Right ventricle myocardium superior (tissue), 1 donor: ENCODE data around the gene GRAMD1C. TPM values are rescaled to one million over a fixed set of nuclear protein-coding genes. Genes with fewer than 3 reads are reported as not detected.
"Not testable (repeated sequence)": the region's sequence is repeated elsewhere in the genome, so short reads cannot be mapped to it uniquely, and the experiment has no call there.

Experiments
- ATAC-seq: fragments of 200-7000 bp; cut with Tn5 transposase; one replicate; pipeline ENCODE4 v1.9.1; 2020; ENCODE audit warnings: mild to moderate bottlenecking; ENCODE audit not compliant: poor library complexity
- DNase-seq: peaks from one replicate; pipeline ENCODE4 v3.0.0-alpha.2; 2020
- intact Hi-C: fragments of 100-400 bp; cut with DNase I; formaldehyde crosslinking; loops from one replicate; pipeline ENCODE4 v1.11.2; 2022
- total RNA-seq: library from RNA; stranded (reverse); fragmentation: NEBNext Ultra II Directional; extraction: Animal tissue kit (Norgen Biotek cat#: 25700); gene quantifications from one replicate; pipeline ENCODE4 v1.2.1, GENCODE V29; 2021
- donor health status: DM: no; HTN: yes; CAD: no; lungs with severe emphysema.

The GRAMD1C gene
- total RNA-seq, 1 donor from 2014 or later, result 1.1 TPM

DNA sequence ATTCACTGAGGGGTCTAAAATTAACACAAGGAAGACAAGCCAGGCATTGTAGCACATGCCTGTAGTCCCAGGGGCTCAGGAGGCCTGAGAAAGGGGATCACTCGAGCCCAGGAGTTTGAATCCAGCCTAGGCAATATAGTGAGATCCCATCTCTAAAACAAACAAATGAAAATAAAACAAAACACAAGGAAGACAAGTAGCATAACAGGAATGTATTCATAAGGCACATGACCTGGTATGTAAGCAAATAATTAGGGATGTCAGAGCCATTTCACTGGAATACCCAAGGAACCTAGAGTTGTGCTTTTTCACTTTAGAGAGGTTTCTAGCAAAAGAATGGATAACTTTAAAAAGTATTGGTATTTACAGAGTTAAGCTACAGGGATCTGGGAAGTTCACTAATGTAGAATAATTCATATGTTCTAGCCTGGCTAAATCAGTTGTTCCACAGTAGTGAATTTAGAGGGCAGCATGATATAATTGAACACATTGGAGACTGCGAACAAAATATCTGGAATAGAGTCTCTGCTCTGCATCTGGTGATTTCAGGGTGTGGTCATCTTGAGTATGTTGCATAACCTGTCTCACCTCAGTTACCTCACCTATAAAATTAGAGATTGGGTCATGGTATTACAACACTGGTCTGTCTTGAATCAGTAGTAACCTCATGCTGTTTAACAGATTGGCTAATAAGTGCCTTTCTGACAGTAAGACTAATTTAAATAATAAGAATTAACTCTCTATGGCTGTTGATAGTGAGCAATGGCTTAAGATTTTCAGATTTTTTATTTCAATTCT, 9.3 kb downstream of the GRAMD1C start:
- ATAC-seq (no peak), DNase-seq (no peak)
- intact Hi-C loops, result loop anchor here (10.0 kb wide), 1 partner anchor 1967 kb away; no protein-coding TSS in a partner anchor

DNA sequence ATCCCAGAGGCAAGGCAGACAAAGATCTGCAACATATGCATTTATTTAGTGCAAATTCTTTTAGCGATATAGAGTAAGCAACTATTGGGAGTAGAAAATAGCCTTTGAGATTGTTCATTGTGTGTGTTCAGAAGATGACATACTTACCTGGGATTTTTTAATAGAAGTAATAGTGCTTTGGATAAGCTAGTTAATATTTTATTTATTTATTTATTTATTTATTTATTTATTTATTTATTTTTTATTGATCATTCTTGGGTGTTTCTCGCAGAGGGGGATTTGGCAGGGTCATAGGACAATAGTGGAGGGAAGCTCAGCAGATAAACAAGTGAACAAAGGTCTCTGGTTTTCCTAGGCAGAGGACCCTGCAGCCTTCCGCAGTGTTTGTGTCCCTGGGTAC, 10.5 kb downstream of the GRAMD1C start:
- intact Hi-C loops, result loop anchor here (10.0 kb wide), 1 partner anchor 1966 kb away; no protein-coding TSS in a partner anchor
- ATAC-seq, DNase-seq: not testable (repeated sequence)

DNA sequence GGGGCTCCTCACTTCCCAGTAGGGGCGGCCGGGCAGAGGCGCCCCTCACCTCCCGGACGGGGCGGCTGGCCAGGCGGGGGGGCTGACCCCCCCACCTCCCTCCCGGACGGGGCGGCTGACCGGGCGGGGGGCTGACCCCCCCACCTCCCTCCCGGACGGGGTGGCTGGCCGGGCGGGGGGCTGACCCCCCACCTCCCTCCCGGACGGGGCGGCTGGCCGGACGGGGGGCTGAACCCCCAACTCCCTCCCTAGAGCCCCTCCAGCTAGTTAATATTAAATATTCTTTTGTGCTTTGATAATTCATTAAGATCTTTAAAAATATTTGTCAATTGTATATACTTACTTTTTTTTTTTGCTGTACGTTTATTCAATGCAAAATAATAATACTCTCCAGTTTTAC, 11.3 kb downstream of the GRAMD1C start:
- ATAC-seq, result not testable (repeated sequence)
- intact Hi-C loops, result loop anchor here (10.0 kb wide), 1 partner anchor 1965 kb away; no protein-coding TSS in a partner anchor

DNA sequence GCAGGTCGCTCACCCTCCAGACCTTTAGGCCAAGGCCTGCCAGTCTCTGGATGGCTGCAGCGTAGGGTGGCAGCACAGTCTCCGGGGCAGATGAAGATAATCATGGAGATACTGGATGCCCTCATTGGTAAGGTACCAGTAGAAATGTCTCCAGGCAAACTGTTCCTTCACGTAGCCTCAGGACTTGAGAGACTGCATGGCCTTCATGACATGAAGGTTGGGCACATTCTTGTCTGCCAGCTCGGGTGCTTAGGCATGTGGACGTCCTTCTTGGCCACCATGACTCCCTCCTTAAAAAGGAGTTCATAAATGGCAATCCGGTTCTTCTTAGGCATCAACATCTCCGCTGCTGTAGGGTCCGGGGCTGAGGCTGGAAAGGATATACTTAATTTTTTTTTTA, 11.8 kb downstream of the GRAMD1C start:
- ATAC-seq, intact Hi-C loops, DNase-seq: not testable (repeated sequence)

More for the DNA sequence above, 11.3 kb downstream of the GRAMD1C start:
- not testable (repeated sequence) for DNase-seq

DNA sequence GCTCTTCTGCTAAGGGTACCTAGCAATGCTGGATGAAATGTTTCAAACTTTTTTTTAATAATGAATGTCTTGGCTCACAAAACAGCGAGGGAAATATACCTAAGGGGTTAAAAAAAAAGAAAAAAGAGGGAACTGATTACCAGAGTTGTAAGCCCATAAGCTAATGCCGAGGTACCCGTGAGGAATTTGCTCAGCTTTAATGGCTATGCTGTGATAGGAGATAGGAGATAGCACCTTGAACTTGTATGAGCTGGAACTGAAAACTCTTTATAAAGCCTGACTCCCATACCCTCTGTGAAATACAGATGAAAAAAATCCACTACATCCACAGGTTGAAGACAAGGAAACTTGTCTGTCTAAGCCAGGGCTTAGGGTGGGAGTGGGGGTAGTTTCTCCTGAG, 13.9 kb downstream of the GRAMD1C start:
- no peak for DNase-seq
- intact Hi-C loops, result no loop called here
- ATAC-seq, result no peak

DNA sequence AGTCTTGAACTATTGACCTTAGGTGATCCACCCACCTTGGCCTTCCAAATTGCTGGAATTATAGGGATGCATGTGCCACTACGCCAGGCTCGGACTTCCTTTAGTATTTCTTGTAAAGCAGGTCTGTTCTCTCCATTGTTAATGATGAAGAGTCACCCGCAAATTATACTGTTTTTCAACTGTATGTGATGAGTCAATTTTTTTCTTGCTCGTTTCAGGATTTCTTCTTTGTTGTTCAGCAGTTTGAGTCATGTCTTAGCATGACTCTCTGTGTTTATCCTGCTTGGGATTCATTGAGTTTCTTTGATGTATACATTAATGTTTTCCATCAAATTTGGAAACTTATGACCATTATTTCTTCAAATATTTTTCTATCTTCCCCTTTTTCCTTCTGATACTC, 28.9 kb downstream of the GRAMD1C start:
- ATAC-seq (no peak), DNase-seq (no peak)
- intact Hi-C loops, result no loop called here

DNA sequence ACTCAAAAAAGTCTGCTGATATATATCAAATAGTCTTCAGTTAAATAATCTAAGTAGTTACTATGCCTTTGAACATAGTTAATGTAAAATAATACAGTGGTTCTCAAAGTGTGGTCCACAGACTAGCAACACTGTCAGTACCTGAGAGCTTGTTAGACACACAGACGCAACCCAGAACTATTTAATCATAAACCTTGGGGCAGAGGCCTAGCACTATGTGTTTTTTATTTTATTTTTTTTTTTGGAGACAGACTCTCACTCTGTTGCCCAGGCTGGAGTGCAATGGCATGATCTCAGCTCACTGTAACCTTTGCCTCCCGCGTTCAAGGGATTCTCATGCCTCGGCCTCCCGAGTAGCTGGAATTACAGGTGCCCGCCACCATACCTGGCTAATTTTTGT, 34.7 kb downstream of the GRAMD1C start:
- intact Hi-C loops, result no loop called here
- ATAC-seq, result no peak
- DNase-seq, result no peak

DNA sequence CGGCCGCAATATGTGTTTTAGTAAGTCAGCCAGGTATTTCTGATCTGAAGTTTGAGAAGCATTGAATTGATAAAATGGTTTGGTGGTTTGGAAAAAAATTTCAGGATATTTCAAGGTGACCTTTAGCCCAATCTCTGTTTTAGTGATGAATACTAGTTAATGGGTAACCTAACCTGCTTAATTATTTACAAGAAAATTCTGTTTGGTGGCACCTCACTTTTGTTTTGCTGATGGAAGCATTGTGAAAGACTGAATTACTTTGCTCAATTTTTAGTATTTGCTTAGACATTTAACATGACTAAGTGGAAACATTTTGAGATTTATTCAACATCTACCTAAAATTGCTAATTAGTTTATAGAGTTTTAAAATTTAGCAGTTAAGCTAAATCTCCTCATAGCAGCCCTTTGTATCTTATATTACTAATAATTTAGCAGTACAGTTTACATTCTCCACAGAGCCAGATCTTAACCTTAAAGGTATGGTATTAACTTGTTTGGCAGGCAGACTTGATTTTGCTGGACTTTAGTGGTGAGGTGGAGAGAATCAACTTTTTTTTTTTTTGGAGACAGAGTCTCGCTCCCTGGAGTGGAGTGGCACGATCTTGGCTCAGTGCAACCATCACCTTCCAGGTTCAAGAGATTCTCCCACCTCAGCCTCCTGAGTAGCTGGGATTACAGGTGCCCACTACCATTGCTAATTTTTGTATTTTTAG, 35.4 kb downstream of the GRAMD1C start:
- ATAC-seq (no peak), DNase-seq (no peak)
- intact Hi-C loops, result no loop called here

DNA sequence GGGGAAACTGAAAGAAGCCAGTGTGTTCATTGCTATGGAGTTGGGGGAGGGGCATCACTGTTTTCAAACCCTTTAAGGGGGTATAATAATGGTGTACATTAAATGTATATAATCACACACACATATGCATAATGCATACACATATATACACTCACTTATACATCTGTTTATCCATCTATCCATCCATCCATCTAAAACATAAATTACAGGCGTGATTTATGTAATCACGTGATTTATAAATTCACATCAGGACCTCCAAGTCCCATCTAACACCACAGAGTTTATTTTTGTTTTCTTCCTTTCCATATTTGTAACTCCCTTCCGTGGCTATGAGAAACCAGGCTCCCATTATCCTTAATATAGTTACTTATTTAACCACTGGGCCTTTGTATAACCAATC, 39.8 kb downstream of the GRAMD1C start:
- intact Hi-C loops, result no loop called here
- DNase-seq (no peak), ATAC-seq (no peak)

DNA sequence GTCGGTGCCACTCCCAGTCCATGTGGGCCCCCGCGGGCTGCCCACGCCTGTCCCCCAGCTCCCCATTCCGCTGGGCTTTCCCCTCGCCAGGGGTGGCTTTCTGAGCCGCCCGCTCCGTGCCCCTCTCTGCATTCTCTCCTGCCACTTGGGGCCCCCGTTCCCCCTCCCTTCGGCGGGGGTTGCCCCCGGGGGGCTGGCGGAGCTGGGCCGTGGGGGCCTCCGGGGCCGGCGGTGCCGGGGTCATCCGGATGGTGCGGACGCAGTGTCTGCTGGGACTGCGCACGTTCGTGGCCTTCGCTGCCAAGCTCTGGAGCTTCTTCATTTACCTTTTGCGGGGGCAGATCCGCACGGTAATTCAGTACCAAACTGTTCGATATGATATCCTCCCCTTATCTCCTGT, 46.5 kb downstream of the GRAMD1C start:
- intact Hi-C loops, result no loop called here
- DNase-seq (no peak), ATAC-seq (no peak)

DNA sequence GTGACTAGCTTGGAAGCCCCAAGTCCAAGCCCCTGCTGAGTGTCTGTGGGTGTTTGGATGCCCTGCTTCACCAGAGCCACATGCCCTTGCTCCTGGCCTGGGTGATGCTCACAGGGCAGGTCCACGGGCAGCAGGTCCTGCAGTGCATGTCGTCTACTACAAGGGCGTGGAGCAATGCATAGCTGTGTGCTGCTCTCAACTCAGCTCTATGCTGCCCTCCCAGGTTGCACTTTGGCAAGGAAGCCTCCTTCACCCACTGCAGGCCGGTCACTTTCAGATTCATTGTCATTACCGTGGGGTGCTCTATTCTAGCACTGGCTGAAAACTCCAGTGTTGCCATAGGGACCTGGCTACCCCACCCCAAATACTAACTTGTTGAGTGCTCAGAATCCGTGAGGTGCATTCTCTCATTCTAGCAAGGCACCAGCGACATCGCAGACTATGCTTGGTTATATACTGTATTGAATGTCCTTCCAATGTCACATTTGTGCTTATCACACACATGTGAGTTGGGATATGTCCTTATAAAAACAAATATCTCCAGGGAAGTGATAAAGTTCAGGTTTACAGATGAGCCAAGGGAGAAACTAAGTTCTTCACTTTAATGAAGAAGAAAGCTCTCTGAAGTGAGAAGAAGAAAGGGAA, 51.8 kb downstream of the GRAMD1C start:
- ATAC-seq (no peak), DNase-seq (no peak)
- intact Hi-C loops, result no loop called here

DNA sequence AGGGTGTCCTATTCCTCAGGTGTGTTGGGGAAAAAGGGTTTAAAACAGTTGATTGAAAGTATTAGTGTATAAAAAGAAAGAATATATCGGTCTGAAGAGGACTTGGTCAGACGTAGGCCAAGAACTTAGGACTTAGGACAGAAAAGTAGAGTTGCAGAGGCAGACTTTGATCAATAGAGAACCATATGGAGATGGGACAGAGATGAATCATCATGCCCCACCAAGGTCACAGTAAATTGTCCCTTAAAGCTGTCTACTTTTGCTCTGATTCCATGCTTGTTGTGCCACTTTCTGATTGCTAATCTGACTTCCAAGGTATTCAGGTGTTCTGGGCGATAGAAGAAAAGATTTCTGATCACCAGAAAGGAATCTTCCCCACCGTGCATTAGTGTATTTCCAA, 56.3 kb downstream of the GRAMD1C start:
- intact Hi-C loops, result no loop called here
- no peak for ATAC-seq
- DNase-seq, result no peak

DNA sequence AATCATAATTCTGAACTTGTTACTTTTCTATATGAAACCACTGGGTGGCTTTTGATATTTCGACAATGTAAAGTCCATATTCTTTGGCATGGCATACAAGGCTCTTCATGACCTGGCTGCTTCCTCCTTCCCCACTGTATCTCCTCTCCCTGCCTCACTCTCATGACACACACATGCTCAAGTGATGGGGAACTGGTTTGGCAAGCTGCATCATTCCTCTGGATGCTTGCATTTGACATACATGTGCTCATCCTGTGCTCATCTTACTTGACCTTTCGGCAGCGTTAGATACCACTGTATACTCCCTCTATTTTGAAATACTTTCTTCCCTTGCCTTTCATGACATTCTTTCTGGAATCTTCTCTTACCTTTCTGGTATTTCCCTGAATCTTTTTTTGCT, 57.4 kb downstream of the GRAMD1C start:
- DNase-seq (no peak), ATAC-seq (no peak)
- intact Hi-C loops, result no loop called here

DNA sequence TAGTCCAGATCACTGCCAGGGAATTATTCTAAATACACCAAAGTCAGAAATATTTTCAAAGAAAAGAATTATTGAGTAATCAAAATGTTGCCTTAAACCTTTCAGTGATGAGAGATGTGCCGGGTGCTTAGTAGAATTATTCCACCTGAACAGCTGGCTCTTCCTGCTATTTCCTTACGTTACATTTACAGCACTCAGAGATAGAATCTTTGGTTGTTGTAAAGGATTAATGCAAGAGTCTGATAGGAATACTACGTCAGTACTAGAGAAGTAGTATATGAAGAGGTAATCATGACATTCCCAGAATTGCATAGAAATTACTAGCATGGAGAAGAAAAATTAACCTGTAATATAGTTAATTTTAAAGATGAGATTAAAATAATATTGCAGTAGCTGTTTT, 58.3 kb downstream of the GRAMD1C start:
- ATAC-seq (no peak), DNase-seq (no peak)
- intact Hi-C loops, result no loop called here

DNA sequence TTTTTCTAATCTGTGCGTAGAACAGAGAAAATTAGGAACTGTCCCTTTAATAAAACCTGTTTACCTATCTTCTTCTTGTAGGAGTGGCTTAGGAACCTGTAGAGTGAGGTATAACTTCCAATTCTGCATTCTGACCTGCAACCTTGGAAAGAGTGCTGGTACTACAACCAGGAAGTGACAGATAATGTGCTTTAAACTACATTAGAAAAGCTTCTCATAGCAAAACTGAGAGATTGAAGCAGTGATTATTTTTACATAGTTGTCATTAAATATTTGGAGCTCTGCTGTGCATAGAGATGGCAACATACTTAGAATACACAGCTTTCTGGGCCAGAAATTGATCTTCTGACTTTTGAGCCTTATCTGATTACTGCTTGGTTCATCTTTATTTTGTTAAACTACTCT, 58.8 kb downstream of the GRAMD1C start:
- DNase-seq, result no peak
- intact Hi-C loops, result no loop called here
- no peak for ATAC-seq

DNA sequence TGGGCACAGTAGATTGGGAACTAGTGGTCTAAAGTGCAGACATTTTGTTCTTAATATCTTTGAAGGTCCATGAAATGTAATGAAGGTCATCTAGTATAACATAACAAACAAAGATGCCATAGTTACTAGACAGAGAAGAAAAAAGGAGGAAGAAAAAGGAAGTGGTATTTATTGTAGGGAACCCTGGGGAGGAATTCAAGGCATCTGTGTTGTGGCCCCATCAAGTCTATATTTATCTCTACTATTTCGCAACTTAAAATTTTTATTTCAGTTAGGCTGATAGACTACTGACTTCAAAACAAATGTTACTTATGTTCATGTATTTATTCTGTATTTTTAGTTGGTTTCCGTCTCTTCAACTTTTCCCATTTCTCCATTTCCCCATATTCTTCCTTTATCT, 60.3 kb downstream of the GRAMD1C start:
- intact Hi-C loops, result no loop called here
- no peak for ATAC-seq
- DNase-seq, result no peak

DNA sequence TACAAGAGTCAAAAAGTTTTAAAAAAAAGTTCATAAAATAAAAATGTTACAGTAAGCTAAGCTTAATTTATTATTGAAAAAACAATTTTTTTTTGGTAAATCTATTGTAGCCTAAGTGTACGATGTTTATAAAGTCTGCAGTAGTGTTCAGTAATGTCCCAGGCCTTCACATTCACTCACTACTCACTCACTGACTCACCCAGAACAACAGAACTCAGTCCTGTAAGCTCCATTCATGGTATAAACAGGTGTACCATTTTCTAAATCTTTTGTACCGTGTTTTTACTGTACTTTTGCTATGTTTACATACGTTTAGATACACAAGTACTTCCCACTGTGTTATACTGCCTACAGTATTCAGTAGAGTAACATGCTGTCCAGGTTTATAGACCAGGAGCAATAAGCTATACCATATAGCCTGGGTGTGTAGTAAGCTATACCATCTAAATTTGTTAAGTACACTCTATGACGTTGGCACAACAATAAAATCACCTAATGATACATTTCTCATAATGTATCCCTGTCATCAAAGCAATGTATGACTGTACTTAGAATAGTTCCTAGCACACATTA, 68.1 kb downstream of the GRAMD1C start:
- intact Hi-C loops, result no loop called here
- DNase-seq (no peak), ATAC-seq (no peak)

DNA sequence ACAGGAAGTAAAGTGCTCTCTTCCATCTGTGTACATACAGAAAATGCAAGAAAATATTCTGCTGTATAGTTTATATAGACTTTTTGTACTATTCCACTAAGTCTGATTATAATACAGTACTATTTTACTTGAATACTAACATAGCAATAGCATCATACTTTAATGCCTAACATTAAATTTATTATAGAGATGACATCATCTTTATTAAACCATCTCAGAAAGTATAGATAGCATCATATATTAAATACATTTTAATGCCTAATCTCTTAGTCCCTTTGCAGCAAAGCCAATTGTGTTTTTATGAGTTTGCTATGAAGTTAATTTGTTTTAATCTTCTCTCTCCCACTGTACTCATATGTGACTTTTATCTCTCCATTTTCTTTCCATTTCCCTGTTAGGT, 69.5 kb downstream of the GRAMD1C start:
- ATAC-seq, result no peak

DNA sequence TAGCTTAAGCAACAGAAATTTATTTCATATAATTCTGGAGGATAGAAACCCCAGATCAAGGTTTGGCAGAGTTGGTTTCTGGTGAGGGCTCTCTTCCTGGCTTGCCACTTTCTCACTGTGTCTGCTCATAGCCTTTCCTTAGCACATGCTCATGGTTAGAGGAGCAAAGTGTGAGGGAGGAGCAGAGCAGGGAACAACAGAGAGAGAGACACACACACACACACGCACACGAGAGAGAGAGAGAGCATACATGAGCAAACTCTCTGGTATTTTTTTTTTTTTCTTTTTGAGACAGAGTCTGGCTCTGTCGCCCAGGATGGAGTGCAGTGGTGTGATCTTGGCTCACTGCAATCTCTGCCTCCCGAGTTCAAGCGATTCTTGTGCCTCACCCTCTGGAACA, 72.4 kb downstream of the GRAMD1C start:
- ATAC-seq (no peak), DNase-seq (no peak)
- intact Hi-C loops, result no loop called here

More for the DNA sequence above, 69.5 kb downstream of the GRAMD1C start:
- DNase-seq, result no peak
- intact Hi-C loops, result no loop called here
